DOHH2 (cell line): ENCODE measurements around the gene CCDC169.
"Not testable (repeated sequence)": the region's sequence is repeated elsewhere in the genome, so short reads cannot be mapped to it uniquely, and the experiment has no call there.

Source experiments
- EZH2phosphoT487 ChIP-seq: fragments of 200-600 bp; sonication (generic); IDR thresholded peaks from 2 replicates; pipeline ENCODE4 v1.6.1; 2017; ENCODE audit warnings: borderline replicate concordance, mild to moderate bottlenecking, antibody characterized with exemption, low read length, moderate library complexity, mixed read lengths
- TF ChIP-seq, protein P1 (sequence below): fragments of 200-600 bp; sonication (generic); IDR thresholded peaks from one replicate; pipeline ENCODE4 v1.5.1; 2014; ENCODE audit warnings: antibody characterized with exemption, mild to moderate bottlenecking, low read depth, low read length; ENCODE audit not compliant: poor library complexity, severe bottlenecking

DNA sequence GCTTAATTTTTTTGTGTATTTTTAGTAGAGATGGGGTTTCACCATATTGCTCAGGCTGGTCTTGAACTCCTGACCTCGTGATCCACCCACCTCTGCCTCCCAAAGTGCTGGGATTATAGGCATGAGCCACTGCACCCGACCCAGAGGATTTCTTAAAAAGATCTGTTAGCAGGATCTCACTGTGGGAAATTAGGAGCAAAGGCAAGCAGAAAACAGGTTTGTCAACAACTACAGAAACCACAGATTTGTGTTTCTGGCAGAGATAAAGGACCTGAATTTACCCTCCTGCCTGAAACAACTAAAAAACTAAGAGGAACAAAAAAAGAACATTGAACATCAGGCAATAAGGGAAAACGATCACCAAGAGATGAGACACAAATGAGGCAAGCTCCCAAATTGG is 1.9 kb upstream of the CCDC169 start:
- TF ChIP-seq, protein P1, sequence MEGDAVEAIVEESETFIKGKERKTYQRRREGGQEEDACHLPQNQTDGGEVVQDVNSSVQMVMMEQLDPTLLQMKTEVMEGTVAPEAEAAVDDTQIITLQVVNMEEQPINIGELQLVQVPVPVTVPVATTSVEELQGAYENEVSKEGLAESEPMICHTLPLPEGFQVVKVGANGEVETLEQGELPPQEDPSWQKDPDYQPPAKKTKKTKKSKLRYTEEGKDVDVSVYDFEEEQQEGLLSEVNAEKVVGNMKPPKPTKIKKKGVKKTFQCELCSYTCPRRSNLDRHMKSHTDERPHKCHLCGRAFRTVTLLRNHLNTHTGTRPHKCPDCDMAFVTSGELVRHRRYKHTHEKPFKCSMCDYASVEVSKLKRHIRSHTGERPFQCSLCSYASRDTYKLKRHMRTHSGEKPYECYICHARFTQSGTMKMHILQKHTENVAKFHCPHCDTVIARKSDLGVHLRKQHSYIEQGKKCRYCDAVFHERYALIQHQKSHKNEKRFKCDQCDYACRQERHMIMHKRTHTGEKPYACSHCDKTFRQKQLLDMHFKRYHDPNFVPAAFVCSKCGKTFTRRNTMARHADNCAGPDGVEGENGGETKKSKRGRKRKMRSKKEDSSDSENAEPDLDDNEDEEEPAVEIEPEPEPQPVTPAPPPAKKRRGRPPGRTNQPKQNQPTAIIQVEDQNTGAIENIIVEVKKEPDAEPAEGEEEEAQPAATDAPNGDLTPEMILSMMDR: not testable (repeated sequence)
- TF ChIP-seq EZH2phosphoT487: not testable (repeated sequence)
